HG03378 (cell line): ENCODE results near the gene SMCO2.

ENCODE experiments used
- ATAC-seq: cut with Tn5 transposase; IDR thresholded peaks from one replicate; pipeline ENCODE4 v1.9.1; 2021; ENCODE audit warnings: mild to moderate bottlenecking, moderate library complexity; ENCODE audit not compliant: unreplicated experiment

SMCO2 gene

DNA sequence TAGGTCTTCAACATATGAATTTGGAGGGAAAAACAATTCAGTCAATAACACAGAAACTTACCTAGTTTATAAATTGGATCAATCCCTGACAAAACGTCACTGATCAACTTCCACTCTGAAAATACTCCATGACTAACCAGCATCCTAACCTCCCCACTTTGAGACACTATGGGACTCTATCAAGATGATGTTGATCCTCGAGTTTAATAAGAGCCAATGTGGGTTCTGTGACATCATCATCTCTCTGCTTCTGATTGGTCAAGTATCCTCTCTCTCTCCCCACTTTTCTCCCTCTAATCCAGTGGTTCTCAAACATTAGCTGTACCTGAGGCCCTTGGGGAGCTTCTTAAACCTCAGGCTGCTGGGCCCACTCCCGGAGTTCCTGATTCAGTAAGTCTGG, at the start of gene SMCO2:
TSS of gene SMCO2 (plus strand) at position 301 of the 400 bp plus-strand sequence. CDS start 23,896 bp downstream, outside the sequence.
- no peak for ATAC-seq

DNA sequence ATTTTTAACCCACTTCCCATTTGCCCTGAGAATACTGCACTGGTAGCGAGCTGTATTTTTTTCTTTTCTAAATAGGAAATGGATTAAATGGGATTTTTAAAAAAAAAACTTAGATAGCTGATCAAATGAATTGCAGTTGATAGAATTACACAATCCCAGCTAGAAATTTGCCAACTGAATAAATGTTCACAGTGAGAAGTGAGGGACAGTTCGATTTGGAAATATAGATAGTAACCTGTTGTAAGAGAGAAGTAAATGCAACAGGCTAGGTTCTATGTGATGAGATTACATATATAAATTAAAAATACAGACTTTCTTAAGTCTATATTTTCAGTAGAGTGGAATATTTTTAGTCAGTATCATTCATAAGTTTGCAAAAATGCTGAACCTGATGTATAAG, 48.1 kb upstream of the SMCO2 start:
- no peak for ATAC-seq

DNA sequence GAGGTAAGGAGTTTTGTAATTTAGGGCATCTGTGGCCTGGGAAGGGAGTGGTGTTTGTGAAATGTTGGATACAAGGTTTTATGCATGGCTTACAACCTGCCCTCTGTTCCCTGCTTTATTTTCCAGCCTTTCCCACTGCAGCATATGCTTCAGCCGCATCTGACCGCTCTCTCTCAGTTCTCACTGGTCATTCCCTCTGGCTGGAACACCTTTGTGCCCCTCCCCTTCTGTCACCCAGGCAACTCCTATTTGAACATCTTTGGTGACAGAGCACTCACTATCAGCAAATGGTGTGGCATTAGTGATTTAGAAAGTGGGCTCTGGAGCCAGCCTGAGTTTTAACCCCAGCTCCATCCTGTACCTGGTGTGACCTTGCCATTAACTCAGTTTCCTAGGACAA, 47.5 kb upstream of the SMCO2 start:
- no peak for ATAC-seq

DNA sequence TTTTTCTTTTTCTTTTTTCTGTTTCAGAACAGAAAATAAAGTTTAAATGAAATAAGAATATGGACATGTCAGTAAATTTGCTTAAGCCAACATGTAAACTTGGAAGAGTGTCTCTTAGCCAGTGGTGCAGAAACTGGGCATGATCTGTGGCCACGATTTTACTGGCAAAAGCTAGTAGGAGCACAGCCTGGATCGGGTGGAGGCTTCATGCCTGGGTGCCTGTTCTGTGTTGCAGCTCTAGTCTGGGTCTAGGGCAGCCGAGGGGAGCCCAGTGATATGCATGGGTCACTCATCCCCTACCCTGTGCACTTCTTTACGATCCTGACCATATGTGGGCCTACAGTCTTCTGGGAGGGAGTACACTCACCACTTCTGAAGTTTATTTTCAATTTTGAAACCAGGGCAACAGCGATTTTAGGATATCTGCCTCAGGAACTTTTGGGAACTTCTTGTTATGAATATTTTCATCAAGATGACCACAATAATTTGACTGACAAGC, 45.6 kb upstream of the SMCO2 start:
- no peak for ATAC-seq

DNA sequence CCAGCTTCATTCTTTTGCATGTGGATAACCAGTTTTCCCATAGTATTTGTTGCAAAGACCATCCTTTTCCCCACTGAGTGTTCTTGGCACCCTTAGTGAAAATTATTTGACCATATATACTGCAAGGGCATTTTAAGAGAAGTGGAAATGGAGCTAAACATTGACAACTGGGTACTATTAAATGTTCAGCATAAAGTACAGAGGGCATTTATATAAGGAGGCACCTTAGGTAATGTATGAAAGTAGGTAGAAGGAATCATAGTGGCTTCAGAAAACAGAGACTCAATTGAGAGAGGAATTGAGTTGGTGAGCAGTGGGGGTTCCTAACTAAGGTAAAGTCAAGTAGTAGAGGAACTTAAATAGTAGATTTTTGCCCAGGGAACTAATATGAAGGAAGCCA, 34.5 kb upstream of the SMCO2 start:
- no peak for ATAC-seq

DNA sequence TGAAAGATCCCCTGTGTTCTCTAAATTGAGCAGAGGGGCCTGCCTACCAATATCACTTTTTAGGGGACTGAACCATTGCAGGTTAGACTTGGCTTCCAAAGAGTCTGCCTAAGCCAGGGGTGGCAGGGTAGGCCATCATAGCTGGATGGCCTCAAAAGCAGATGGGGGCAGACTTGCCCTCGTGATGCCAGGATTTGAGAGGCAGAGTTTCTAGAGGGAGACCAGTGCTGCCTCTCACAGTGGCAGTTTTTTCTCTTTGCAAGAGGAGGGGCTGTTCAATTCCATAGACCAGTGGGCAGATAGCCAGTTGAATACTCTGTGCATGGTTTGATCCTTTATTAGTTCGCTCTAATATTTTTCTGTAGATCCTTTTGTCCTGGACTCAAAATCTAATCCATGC, 23.8 kb upstream of the SMCO2 start:
- ATAC-seq = no peak

DNA sequence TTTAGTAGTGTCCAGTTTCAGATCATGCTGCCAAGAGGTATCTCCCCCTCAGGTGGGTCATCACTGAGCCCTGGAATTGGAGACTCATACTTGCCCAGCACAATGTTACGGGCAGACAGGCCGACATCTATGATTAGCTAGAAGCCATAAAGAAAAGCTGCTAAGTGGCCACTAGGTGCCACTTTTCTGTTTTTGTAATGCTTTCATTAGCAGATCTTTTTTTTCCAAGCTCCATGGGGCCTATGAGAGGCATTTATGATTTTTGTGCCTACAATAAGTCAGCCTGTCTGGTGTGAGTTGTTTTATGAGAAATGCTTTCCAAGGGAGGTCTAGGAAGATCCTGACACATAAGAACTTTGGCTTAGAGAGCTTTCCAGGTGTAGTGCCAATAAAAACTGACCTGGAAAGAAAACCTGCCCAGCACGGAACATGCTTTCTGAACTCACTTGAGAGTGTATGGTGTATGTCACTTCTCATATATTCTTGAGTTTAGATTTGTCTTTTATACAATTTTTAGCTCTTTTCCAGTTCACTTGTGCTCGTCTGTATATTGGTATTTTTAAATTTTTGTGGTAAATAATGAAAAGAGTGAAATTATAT, 21.8 kb upstream of the SMCO2 start:
- ATAC-seq = no peak

DNA sequence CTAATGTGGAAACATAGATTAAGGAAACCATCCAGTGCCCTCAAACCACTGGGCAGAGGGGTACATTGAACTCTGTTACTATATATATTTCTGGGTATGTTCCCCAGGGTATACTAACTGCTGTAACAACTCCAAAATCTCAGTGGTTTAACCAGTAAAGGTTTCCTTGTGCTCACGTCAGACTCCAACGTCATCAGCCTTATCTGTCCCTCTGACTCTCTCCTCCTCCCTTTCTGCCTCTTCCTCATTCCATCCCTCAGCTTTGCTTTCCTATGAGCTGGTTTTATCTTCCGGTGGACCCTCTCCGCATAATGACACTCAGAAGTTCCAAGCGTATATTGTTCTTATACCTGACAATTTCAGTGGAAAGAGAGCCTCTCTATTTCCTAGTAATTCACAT, 21.2 kb upstream of the SMCO2 start:
- no peak for ATAC-seq

DNA sequence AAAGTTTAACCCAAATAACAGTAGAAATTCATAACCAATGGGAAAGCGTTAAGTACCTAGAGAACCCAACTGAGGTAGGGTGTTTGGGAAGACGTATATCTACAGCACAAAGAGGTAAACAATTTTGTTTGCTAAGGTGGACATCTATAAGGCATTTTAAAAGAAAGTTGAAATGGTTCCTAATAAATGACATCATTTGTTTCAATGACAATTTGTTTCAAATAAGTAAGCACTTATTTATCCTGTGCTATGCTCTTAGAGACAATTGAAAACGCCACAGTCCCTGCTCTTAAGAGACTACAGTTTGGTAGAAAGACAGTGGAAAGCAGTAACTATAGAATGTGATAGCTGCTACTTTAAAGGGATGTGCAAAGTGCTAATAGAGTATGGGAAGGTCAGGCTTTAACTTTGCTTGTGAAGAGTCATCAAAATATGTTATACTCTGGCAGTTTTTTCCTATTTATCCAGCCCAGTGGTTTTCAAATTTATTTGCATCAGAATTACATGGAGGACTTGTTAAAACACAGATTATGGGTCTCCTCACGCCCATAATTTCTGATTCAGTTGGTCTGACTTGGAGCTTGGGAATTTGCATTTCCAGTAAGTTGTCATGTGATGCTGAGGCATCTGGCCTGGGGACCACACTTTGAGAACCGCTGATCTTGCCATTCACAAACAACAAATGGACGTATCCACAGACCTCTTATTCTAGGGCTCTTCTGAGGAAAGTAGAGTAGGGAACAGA, 19.6 kb upstream of the SMCO2 start:
- ATAC-seq = no peak

DNA sequence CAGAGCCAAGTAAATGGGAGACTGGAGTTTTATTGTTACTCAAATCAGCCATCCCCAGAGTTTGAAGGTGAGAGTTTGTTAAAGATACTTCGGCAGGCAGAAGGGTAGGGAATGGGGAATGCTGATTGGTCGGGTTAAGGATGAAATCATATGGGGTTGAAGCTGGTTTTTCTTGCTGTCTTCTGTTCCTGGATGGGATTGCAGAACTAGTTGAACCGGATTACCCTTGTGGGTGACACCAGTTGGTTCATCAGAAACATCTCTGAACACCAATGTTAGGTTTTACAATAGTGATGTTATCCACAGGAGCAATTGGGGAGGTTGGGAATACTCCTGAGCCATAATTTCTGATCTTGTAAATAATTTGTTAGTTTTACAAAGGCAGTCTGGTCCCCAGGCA, 18.7 kb upstream of the SMCO2 start:
- no peak for ATAC-seq

DNA sequence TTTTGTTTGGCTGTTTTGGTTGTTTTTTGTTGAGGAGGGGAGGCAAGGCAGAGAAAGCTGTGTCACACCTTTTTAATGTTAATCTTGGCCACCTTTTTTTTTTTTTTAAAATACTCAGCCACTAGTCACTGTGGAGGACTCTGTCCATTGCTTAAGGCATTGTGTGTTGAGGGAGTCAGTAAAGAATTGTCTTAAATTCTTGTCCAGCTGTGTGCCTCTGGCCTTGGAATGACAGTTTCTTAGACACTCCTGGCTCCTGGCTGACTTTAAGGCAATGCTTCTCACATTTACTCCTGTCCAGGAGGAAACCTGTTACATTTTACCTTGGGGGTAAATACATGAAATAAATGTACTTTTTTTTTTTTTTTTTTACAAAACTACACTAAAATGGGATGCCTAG, 18.1 kb upstream of the SMCO2 start:
- no peak for ATAC-seq

DNA sequence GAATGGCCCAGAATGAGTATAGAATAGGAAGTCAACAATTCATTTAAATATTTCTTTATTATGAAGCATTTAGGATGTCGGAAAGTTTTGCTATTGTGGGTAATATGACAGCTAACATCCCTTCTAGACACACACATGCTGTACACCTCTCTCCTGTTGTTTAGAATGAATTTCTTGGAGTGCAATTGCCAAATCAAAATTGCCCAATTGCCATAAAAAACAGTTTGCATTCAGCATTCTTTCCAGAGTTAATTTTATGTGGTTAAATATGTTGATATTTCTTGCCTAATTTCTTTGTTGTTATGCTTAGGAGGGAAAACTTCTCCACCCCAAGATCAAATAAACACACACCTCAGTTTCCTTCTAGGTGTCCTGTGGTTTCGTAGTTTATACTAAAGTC, 16.9 kb upstream of the SMCO2 start:
- no peak for ATAC-seq

DNA sequence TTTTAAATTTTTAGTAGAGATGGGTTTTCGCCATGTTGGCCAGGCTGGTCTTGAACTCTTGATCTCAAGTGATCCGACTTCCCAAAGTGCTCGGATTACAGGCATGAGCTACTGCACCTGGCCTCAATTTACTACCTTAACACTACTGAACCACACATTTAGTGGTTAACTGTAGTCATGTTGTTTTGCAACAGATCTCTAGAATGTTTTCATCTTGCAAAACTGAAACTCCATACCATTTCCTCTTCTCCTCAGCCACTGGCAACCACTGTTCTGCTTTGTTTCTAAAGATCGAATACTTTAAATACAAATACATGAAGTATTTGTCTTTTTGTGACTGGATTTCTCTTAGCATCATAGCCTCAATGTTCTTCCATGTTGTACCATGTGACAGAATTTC, 15.4 kb upstream of the SMCO2 start:
- no peak for ATAC-seq

DNA sequence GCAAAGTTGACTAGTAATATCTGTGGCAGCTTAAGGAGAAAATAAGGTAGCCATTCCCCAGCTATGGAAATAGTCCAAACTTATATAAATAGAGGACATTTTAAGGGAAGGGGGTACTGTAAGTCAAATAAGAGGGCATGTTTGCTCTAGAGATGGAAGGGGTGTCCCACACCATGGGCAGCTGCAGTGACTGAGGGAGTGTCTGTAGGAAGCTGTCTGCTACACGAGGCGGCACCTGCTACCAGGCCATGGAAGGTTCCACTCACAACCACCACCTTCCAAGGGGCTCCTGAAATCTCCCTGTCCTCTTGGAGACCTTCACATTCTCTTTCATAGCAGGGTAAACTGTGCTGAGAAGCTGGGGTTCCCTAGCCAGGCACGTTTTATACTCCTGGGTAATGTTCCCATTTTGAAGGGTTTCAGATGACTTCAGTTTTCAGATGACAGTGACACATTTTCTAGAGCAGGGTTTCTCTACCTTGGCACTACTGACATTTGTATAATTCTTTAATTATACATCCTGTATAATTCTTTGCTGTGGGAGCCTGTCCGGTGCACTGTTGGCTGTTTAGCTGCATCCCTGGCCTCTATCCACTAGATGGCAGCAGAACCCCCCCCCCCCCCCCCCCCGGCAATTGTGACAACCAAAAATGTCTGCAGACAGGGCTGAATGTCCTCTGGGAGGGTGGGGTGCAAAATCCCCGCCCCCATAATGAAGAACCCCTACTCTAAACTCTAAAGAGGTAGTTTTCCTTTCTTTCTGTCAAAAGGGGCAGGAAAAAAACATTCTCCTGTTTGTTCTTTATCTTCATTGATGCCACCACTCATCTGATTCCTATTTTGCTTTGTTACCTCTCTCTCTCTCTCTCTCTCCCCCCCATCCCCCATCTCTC, 11.6 kb upstream of the SMCO2 start:
- ATAC-seq = no peak

DNA sequence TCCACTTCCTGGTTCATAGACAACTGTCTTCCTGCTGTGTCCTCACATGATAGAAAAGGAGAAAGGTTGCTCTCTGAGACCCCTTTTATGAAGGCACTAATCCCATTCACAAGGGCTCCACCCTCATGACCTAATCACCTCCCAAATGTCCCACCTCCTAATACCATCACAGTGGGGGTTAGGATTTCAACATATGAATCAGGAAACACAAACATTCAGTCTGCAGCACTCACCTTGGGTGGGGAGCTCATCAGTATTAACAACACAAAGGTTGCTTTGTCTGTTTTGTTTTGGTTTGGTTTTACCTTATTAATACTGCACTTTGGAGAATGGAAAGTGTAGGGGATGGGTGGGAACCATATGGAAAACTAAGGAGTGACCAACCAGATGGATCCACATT, 10.5 kb upstream of the SMCO2 start:
- ATAC-seq = no peak

DNA sequence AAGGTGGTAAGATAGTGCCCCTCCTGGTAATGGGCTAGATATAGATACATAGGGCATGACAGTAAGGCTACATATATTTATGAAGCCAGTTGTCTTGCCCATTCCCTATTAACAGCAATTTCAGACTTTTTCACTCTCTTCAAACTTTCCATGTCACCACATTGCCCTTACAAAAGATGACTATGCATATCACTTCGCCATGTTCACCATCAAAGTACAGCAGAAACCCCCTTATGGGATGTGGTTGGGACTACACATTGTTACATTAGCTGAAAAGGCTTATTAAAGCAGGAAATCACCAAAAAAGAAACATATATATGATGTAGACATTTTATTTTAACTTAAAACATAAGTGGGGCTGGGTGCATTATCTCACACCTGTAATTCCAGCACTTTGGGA, 9.8 kb upstream of the SMCO2 start:
- ATAC-seq = no peak

DNA sequence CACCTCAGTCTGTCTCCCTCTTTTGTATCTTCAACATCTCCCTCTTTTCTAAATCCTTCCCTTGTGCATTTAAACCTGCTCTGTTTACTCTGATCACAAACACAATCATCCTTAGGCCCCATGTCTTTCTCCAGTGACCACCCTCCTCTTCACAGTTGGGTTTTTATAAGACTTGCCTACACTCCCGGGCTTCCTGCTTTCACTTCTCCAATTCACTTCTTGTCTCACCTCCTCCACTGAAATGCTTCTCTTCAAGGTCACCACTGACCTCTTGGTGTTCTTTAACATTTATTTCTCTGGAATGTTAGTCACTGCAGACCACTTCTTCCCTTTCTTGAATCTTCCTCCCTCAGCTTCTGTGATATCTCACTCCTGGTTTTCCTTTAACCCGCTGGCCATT, 8.7 kb upstream of the SMCO2 start:
- no peak for ATAC-seq

DNA sequence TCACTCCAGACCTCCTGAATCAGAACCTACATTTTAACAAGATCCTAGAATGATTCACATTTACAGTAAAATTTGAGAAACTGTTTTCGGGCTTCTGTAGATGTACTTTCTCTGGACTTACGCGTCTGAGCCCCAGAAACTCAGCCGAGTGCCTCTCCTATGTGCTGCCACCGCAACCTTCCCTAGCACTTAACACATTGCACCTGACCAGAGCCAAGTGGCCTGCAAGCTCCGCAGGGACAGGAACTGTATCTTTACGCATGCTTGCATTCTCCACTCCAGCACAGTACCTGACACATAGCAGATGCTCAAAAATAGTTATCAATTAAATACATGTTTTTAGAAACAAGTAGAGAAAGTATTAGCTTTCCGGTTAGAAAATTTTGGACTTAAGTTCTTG, 1.2 kb downstream of the SMCO2 start:
- no peak for ATAC-seq

DNA sequence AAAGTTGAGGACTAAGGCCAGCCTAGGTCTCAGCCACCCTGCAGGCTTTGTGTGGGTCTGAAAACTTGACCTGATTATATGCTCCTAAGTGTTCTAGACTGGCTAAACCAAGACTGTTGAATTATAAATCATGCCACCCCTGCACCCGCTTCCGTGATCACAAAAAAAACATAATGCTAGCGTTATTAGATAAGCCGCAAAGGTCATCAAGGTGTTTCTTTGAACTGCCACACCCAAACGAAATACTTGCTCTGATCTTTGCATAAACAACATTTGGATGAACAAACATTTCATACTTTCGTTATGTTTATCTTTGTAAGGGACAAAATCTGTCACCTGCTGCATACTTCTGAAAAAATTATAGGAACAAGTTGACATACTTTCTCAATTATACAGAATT, 2.5 kb downstream of the SMCO2 start:
- no peak for ATAC-seq

DNA sequence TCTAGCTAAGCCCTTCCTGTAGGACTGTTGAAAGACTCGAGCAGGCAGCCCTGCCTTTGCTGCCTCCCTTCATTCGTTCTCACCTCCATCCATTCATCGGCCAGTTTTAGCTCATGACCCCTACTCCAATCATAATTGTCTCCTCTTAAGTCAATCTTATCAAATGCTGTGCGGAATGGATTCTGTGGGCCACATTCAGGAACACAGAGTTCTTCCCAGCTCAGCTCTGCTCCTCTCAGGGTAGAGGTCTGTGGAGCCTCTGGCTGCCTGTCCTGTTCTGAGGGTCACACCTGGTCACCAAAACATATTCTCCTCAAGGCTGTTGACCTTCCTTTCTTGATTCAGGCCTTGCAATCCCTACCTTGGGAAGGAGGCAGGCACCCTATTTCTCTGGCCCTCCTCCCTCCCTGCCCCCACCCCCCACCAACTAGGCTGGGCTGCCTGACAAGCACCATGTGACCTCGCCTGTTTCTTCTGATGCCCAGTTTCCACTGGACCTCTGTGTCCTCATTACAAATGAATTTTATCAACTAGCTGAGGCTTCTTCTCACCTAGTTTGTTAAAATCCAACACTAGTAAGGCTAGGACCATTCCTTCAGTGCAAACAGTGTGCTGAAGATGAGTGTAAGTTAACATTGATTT, 3.5 kb downstream of the SMCO2 start:
- no peak for ATAC-seq
